ENCODE measurements around the gene SUPT3H. TPM values are rescaled to one million over a fixed set of nuclear protein-coding genes. Genes with fewer than 3 reads are reported as not detected.
A peak's percentile ranks its signal among the peaks of the same experiment; 100 is the strongest.

SUPT3H gene
- total and polyA plus RNA-seq, 2 of the 13 experiments (the other 11 are each of a cell fraction or from before 2014, with no cell fraction given) = 11.9 to 36.1 TPM

DNA sequence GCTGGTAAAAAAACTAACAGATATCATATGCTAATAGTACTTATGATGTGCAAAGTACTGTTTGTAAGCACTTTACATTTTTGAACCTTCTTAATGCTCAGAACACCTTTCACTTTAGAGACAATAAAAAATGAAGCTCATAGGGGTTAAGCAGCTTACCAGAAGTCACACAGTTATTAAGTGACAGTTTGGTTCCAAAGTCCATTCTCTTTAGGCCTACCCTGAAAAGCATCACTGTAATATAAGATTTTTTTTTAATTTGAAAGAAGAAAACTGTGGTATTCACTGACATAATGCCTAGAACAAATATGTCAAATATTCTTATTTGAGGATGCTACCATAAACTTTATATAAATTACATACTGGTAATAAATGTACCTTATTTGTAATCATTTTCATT lies 177.2 kb downstream of the SUPT3H start:
- H3K4me1 ChIP-seq (ENCODE audit: insufficient read depth, low read length) = peaks cover 33% of the 10 kb centered on the region
- DNase-seq (ENCODE audit: low spot score) (peak; percentile 71), FAIRE-seq (no peak), ATAC-seq (peak; percentile 68; the same call in 2 of the 3 replicates)
- H3K27ac ChIP-seq (ENCODE audit: extremely low read length, insufficient read depth, low read length) = peak overlapping the region; percentile 51
- BruUV-seq (replicated peaks) = no TSS peak
- H3K4me2 ChIP-seq (ENCODE audit: low read depth, low read length) = peak overlapping the region; percentile 64
- H3K36me3 ChIP-seq (replicated peaks in 1 of 2; ENCODE audit: control insufficient read depth in 1 of 2, insufficient read depth in 2 of 2, low read length in 2 of 2) = no peaks in the 10 kb centered on the region
- H3K9me3 ChIP-seq (ENCODE audit: low read length) = no peaks in the 10 kb centered on the region
- no peaks in the 10 kb centered on the region for H4K20me1 ChIP-seq (ENCODE audit: insufficient read depth, low read length)
- in situ Hi-C loops (cut with HindIII; ENCODE audit: extremely low pct_ligation_motif_present, low pct_unique_long_range_greater_than_20kb) = no loop called here
- ChIA-PET CTCF (ENCODE audit: low intra/inter-chr PET ratio, low total read pairs) (no interaction called here), POLR2A (interaction anchor here (1.0 to 2.3 kb wide), 2 partner anchors 9 to 177 kb away, joined by 3 to 10 read pairs; partner anchors contain the start of gene SUPT3H)
- no peaks in the 10 kb centered on the region for H3K79me2 ChIP-seq (ENCODE audit: insufficient read depth, low read length)
- H3K27me3 ChIP-seq (ENCODE audit: control insufficient read depth in 1 of 2, insufficient read depth in 2 of 2, low read length in 2 of 2) = no peaks in the 10 kb centered on the region
- H3K9ac ChIP-seq (ENCODE audit: insufficient read depth, low read depth, low read length) = no peak overlapping the region
- intact Hi-C loops (cut with micrococcal nuclease; ENCODE audit: unreplicated experiment) = no loop called here
- no peak overlapping the region for H2AFZ ChIP-seq (ENCODE audit: low read length)
- H3K4me3 ChIP-seq (replicated peaks in 1 of 3; ENCODE audit: insufficient read depth in 1 of 3, low read depth in 2 of 3, low read length in 3 of 3) = peak overlapping the region in 2 of 3 experiments; percentile 20 to 32; a peak in 2 of 6 replicates
- 0 out of 2 replicates have a peak, but pooled peaks have one; percentile 15 for TF ChIP-seq SAP130 (CRISPR knock-in tag; IDR thresholded peaks at IDR 0.05; ENCODE audit: low read depth)
- TF ChIP-seq, protein P1, sequence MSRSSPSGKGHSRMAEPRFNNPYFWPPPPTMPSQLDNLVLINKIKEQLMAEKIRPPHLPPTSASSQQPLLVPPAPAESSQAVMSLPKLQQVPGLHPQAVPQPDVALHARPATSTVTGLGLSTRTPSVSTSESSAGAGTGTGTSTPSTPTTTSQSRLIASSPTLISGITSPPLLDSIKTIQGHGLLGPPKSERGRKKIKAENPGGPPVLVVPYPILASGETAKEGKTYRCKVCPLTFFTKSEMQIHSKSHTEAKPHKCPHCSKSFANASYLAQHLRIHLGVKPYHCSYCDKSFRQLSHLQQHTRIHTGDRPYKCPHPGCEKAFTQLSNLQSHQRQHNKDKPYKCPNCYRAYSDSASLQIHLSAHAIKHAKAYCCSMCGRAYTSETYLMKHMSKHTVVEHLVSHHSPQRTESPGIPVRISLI (CRISPR knock-in tag; IDR thresholded peaks at IDR 0.05; ENCODE audit: borderline replicate concordance) = peak; percentile 63; the same call in 1 of the 2 replicates
- peak; percentile 84; the same call in 1 of the 2 replicates for TF ChIP-seq GATAD2A (CRISPR knock-in tag; IDR thresholded peaks at IDR 0.05)
- TF ChIP-seq ZMAT3 (CRISPR knock-in tag; conservative IDR thresholded peaks at IDR 0.05) = no peak
- TF ChIP-seq HNRNPUL1 (IDR thresholded peaks at IDR 0.05; ENCODE audit: low read depth, low read length) = 0 out of 2 replicates have a peak, but pooled peaks have one; percentile 20
- TF ChIP-seq SIN3A (IDR thresholded peaks at IDR 0.05; ENCODE audit: borderline replicate concordance, low read depth, low read length) = no peak
- TF ChIP-seq HNF4G (IDR thresholded peaks at IDR 0.05; ENCODE audit: borderline replicate concordance, low read depth, low read length) = peak; percentile 65
- no peak for TF ChIP-seq HNF4G (CRISPR knock-in tag; IDR thresholded peaks at IDR 0.05; ENCODE audit: borderline replicate concordance, low read depth)
- no peak for TF ChIP-seq ZNF101 (CRISPR knock-in tag; IDR thresholded peaks at IDR 0.05; ENCODE audit: borderline replicate concordance, low read depth)
- no peak for TF ChIP-seq ZNF7 (CRISPR knock-in tag; IDR thresholded peaks at IDR 0.05)
- TF ChIP-seq SOX5 (CRISPR knock-in tag; IDR thresholded peaks at IDR 0.05; ENCODE audit: borderline replicate concordance) = peak; percentile 22; the same call in 1 of the 2 replicates
- TF ChIP-seq ZNF761 (CRISPR knock-in tag; conservative IDR thresholded peaks at IDR 0.05) = no peak
- TF ChIP-seq, protein P2, sequence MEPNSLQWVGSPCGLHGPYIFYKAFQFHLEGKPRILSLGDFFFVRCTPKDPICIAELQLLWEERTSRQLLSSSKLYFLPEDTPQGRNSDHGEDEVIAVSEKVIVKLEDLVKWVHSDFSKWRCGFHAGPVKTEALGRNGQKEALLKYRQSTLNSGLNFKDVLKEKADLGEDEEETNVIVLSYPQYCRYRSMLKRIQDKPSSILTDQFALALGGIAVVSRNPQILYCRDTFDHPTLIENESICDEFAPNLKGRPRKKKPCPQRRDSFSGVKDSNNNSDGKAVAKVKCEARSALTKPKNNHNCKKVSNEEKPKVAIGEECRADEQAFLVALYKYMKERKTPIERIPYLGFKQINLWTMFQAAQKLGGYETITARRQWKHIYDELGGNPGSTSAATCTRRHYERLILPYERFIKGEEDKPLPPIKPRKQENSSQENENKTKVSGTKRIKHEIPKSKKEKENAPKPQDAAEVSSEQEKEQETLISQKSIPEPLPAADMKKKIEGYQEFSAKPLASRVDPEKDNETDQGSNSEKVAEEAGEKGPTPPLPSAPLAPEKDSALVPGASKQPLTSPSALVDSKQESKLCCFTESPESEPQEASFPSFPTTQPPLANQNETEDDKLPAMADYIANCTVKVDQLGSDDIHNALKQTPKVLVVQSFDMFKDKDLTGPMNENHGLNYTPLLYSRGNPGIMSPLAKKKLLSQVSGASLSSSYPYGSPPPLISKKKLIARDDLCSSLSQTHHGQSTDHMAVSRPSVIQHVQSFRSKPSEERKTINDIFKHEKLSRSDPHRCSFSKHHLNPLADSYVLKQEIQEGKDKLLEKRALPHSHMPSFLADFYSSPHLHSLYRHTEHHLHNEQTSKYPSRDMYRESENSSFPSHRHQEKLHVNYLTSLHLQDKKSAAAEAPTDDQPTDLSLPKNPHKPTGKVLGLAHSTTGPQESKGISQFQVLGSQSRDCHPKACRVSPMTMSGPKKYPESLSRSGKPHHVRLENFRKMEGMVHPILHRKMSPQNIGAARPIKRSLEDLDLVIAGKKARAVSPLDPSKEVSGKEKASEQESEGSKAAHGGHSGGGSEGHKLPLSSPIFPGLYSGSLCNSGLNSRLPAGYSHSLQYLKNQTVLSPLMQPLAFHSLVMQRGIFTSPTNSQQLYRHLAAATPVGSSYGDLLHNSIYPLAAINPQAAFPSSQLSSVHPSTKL (CRISPR knock-in tag; IDR thresholded peaks at IDR 0.05) = peak; percentile 58
- TF ChIP-seq NR2F2 (IDR thresholded peaks at IDR 0.05; ENCODE audit: borderline replicate concordance, low read depth) = 0 out of 2 replicates have a peak, but pooled peaks have one; percentile 15
- TF ChIP-seq STAT5B (CRISPR knock-in tag; IDR thresholded peaks at IDR 0.05) = no peak
- TF ChIP-seq ZFP36L2 (CRISPR knock-in tag; IDR thresholded peaks at IDR 0.05) = no peak
- TF ChIP-seq MIXL1 (CRISPR knock-in tag; IDR thresholded peaks at IDR 0.05) = 0 out of 2 replicates have a peak, but pooled peaks have one; percentile 32
- peak; percentile 64; the same call in 1 of the 2 replicates for TF ChIP-seq SIX1 (CRISPR knock-in tag; IDR thresholded peaks at IDR 0.05; ENCODE audit: borderline replicate concordance)
- no peak for TF ChIP-seq KDM2A (CRISPR knock-in tag; IDR thresholded peaks at IDR 0.05; ENCODE audit: borderline replicate concordance, low read depth)
- TF ChIP-seq ZNF652 (CRISPR knock-in tag; IDR thresholded peaks at IDR 0.05; ENCODE audit: borderline replicate concordance, low read depth) = peak; percentile 88
- no peak for TF ChIP-seq REXO4 (CRISPR knock-in tag; IDR thresholded peaks at IDR 0.05; ENCODE audit: borderline replicate concordance)
- no peak for TF ChIP-seq NBN (conservative IDR thresholded peaks at IDR 0.05)

All from HepG2 (cell line).